Fibroblast of lung (primary cell): ENCODE results near the gene TRIAP1. TPM values are rescaled to one million over a fixed set of nuclear protein-coding genes. Genes with fewer than 3 reads are reported as not detected.

ENCODE experiments used
- DNase-seq, 2 donors: peaks; one replicate each; pipeline versions ENCODE4 v3.0.0 to v3.0.0-alpha.2; 2010; ENCODE audit warnings: low read depth in 2 of 2
- H2AFZ ChIP-seq: 2 replicates; pipeline ENCODE4 v1.5.1; 2012; ENCODE audit warnings: low read length, control low read depth, inconsistent platforms
- H3K27ac ChIP-seq: 2 replicates; pipeline ENCODE4 v1.5.1; 2011; ENCODE audit warnings: low read length, control low read depth; ENCODE audit not compliant: insufficient read depth
- H3K27me3 ChIP-seq: 2 replicates; pipeline ENCODE4 v1.5.1; 2011; ENCODE audit warnings: mild to moderate bottlenecking, low read length; ENCODE audit not compliant: control insufficient read depth, insufficient read depth
- H3K36me3 ChIP-seq: 2 replicates; pipeline ENCODE4 v1.5.1; 2011; ENCODE audit warnings: low read length; ENCODE audit not compliant: control insufficient read depth, insufficient read depth
- H3K4me1 ChIP-seq: 2 replicates; pipeline ENCODE4 v1.5.1; 2011; ENCODE audit warnings: low read length; ENCODE audit not compliant: control insufficient read depth, insufficient read depth; ENCODE audit errors: extremely low read depth
- H3K4me2 ChIP-seq: 2 replicates; pipeline ENCODE4 v1.5.1; 2011; ENCODE audit warnings: low read length, control low read depth; ENCODE audit not compliant: insufficient read depth; ENCODE audit errors: extremely low read depth
- H3K4me3 ChIP-seq, 4 experiments: fragments of 200-600 bp in 1 of 4; sonication (generic) in 1 of 4; replicated peaks in 1 of 4; 2 replicates each; pipeline ENCODE4 v1.5.1; 2011 to 2016; ENCODE audit warnings: low read length in 4 of 4, low read depth in 3 of 4, mild to moderate bottlenecking in 3 of 4, control low read depth in 2 of 4, inconsistent platforms in 1 of 4, mixed read lengths in 1 of 4; ENCODE audit not compliant: insufficient read depth in 1 of 4; ENCODE audit errors: control extremely low read depth in 1 of 4
- H3K79me2 ChIP-seq: 2 replicates; pipeline ENCODE4 v1.5.1; 2012; ENCODE audit warnings: mild to moderate bottlenecking, low read length, inconsistent platforms; ENCODE audit not compliant: control insufficient read depth, insufficient read depth
- H3K9ac ChIP-seq: 2 replicates; pipeline ENCODE4 v1.5.1; 2011; ENCODE audit warnings: mild to moderate bottlenecking, low read length, control low read depth; ENCODE audit not compliant: insufficient read depth
- H3K9me3 ChIP-seq: 2 replicates; pipeline ENCODE4 v1.5.1; 2012; ENCODE audit warnings: low read depth, low read length; ENCODE audit not compliant: control insufficient read depth, insufficient read depth
- H4K20me1 ChIP-seq: 2 replicates; pipeline ENCODE4 v1.5.1; 2011; ENCODE audit warnings: low read length; ENCODE audit not compliant: control insufficient read depth, insufficient read depth; ENCODE audit errors: extremely low read depth
- EZH2 ChIP-seq: IDR thresholded peaks from 2 replicates; pipeline ENCODE4 v1.5.1; 2012; ENCODE audit warnings: low read length, control low read depth, mild to moderate bottlenecking; ENCODE audit errors: missing control alignments
- polyA plus RNA-seq, 2 donors: library from polyadenylated mRNA; depleted of rRNA in 1 of 2; stranded (reverse) in 1 of 2; unstranded in 1 of 2; fragments of >200 nt; gene quantifications; 2 replicates each; pipeline ENCODE4 v1.2.1, GENCODE V29; 2011 to 2012; ENCODE audit warnings: missing spikeins in 1 of 2
- total RNA-seq: library from RNA; depleted of rRNA; stranded (reverse); fragments of >200 nt; gene quantifications from 2 replicates; pipeline ENCODE4 v1.2.1, GENCODE V29; 2014
- TF ChIP-seq, protein P1 (sequence below), 2 donors: IDR thresholded peaks in 1 of 2; conservative IDR thresholded peaks in 1 of 2; 1 replicate in 1 of 2; 2 replicates in 1 of 2; pipeline ENCODE4 v1.5.1; 2011 to 2012; ENCODE audit warnings: low read length in 2 of 2, control low read depth in 1 of 2, inconsistent platforms in 1 of 2, low read depth in 1 of 2, mild to moderate bottlenecking in 1 of 2

TRIAP1 gene
- total and polyA plus RNA-seq, 2 donors (not counting 1 experiment from before 2014, with no cell fraction given) = 29.6 to 52.7 TPM

- Histone ChIP-seq H3K27me3 (no peaks in the 10 kb centered on the region), H3K9ac (no peak overlapping the region), H3K9me3 (no peaks in the 10 kb centered on the region), H4K20me1 (peaks cover 5% of the 10 kb centered on the region), H3K4me3 (no peak overlapping the region), H3K4me2 (no peak overlapping the region), H3K4me1 (peaks cover 5% of the 10 kb centered on the region), H3K36me3 (peaks cover 18% of the 10 kb centered on the region), H3K27ac (no peak overlapping the region), H2AFZ (no peak overlapping the region), H3K79me2 (peaks cover 61% of the 10 kb centered on the region)
- DNase-seq = no peak
- TF ChIP-seq, protein P1, sequence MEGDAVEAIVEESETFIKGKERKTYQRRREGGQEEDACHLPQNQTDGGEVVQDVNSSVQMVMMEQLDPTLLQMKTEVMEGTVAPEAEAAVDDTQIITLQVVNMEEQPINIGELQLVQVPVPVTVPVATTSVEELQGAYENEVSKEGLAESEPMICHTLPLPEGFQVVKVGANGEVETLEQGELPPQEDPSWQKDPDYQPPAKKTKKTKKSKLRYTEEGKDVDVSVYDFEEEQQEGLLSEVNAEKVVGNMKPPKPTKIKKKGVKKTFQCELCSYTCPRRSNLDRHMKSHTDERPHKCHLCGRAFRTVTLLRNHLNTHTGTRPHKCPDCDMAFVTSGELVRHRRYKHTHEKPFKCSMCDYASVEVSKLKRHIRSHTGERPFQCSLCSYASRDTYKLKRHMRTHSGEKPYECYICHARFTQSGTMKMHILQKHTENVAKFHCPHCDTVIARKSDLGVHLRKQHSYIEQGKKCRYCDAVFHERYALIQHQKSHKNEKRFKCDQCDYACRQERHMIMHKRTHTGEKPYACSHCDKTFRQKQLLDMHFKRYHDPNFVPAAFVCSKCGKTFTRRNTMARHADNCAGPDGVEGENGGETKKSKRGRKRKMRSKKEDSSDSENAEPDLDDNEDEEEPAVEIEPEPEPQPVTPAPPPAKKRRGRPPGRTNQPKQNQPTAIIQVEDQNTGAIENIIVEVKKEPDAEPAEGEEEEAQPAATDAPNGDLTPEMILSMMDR (conservative IDR thresholded peaks at IDR 0.05 in 1 of 2, IDR thresholded peaks at IDR 0.05 in 1 of 2; ENCODE audit: low read depth in 1 of 2, low read length in 2 of 2) = no peak
- no peak for TF ChIP-seq EZH2
These were observed 19.6 kb upstream of the TRIAP1 start for GRCh38 chr12:120465756-120466155.

DNA sequence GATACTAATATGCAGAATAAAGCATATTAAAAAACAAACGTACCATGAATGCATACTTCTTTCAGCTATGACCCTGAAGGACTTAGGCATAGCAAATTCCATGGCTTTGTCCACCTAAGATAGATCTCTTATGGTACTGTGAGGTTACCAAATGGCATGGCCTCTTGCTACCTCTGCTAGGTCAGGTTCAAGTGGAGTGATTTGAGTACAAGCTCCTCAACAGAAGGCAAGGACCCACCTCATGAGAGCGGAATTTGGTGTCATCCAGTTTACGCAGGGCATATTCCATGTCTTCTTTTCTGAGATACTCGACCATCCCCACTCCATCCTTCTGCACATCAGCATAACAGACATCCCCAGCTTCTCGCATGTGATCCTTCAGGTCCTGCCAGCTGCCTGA, 17.5 kb upstream of the TRIAP1 start:
- Histone ChIP-seq H2AFZ (no peak overlapping the region), H3K27ac (no peak overlapping the region), H4K20me1 (peaks cover 5% of the 10 kb centered on the region), H3K27me3 (no peaks in the 10 kb centered on the region), H3K79me2 (peaks cover 45% of the 10 kb centered on the region), H3K9me3 (no peaks in the 10 kb centered on the region), H3K4me1 (peaks cover 2% of the 10 kb centered on the region), H3K9ac (no peak overlapping the region), H3K36me3 (peaks cover 18% of the 10 kb centered on the region), H3K4me2 (no peak overlapping the region), H3K4me3 (no peak overlapping the region)
- no peak for DNase-seq
- TF ChIP-seq EZH2 = no peak
- TF ChIP-seq, protein P1 (conservative IDR thresholded peaks at IDR 0.05 in 1 of 2, IDR thresholded peaks at IDR 0.05 in 1 of 2; ENCODE audit: low read depth in 1 of 2, low read length in 2 of 2) = no peak

DNA sequence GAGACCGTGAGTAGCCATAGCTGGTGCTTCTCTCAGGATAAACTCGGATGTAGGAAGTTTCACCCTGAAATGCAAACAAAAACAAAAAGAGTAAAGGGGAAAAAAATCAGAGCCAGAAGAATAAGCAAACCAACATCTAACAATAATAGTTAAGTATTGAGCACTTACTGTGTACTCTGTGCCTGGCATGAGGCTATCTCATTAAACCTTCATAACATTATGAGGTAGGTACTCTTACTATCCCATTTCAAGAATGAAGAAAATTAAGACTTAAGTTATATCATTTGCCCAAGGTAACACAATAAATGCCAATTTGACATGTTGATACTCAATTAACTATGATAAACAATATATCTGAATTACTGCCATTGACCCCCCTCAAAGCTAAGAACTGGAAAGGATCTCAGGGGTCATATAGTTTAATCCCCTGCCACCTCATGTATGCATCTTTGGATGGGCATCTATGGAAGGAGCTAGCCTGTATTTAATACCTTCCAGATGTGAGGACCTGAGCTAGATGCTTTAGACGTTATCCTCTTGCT, 16.0 kb upstream of the TRIAP1 start:
- H3K9me3 ChIP-seq = no peaks in the 10 kb centered on the region
- peaks cover 3% of the 10 kb centered on the region for H4K20me1 ChIP-seq
- peaks cover 18% of the 10 kb centered on the region for H3K36me3 ChIP-seq
- no peak overlapping the region for H2AFZ ChIP-seq
- DNase-seq = no peak
- no peaks in the 10 kb centered on the region for H3K27me3 ChIP-seq
- no peak overlapping the region for H3K9ac ChIP-seq
- TF ChIP-seq EZH2 = no peak
- H3K4me3 ChIP-seq = no peak overlapping the region
- no peak overlapping the region for H3K27ac ChIP-seq
- H3K4me2 ChIP-seq = no peak overlapping the region
- H3K79me2 ChIP-seq = peaks cover 30% of the 10 kb centered on the region
- H3K4me1 ChIP-seq = no peaks in the 10 kb centered on the region
